Nephron progenitor cell (in vitro differentiated cells): ENCODE data around the gene DOCK11.

Experiments used
- DNase-seq: peaks from one replicate; pipeline ENCODE4 v3.0.0; 2021
- H3K27ac Mint-ChIP-seq: 2 replicates; pipeline ENCODE4 v1.8.0; 2021; ENCODE audit warnings: mild to moderate bottlenecking, moderate library complexity, mixed read lengths
- H3K27me3 Mint-ChIP-seq: 2 replicates; pipeline ENCODE4 v1.8.0; 2021; ENCODE audit warnings: mild to moderate bottlenecking, low read depth, mixed read lengths; ENCODE audit not compliant: poor library complexity
- H3K36me3 Mint-ChIP-seq: 2 replicates; pipeline ENCODE4 v1.8.0; 2021; ENCODE audit warnings: low read depth, mixed read lengths
- H3K4me1 Mint-ChIP-seq: 2 replicates; pipeline ENCODE4 v1.8.0; 2021; ENCODE audit warnings: mixed read lengths
- H3K4me3 Mint-ChIP-seq: 2 replicates; pipeline ENCODE4 v1.8.0; 2021; ENCODE audit warnings: mild to moderate bottlenecking, moderate library complexity, mixed read lengths
- H3K9me3 Mint-ChIP-seq: 2 replicates; pipeline ENCODE4 v1.8.0; 2021; ENCODE audit warnings: mild to moderate bottlenecking, moderate library complexity, mixed read lengths
- TF ChIP-seq, protein P1 (sequence below): fragments of 200-600 bp; sonication (generic); IDR thresholded peaks from 2 replicates; pipeline ENCODE4 v1.5.0; 2021; ENCODE audit warnings: antibody characterized with exemption

DOCK11 gene

DNA sequence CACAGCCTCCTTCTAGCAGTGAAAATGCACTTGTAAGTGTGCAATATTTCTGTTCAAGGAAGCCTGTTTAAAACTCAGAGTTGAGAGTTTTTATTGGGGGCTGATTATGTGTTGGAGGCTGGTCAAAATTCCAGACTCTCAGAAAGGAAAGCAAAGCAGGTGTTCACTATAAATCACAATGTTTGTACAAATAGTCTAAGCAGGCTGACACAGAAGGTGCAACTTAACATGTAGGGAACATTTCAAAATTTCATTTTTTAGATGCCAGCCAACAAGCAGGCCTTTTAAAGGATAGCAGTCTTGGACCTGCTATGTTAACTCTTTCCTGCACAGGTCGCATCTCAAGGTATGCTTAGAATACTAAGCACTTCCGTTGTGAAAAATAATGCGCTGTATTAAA is 119.5 kb downstream of the DOCK11 start:
- Mint-ChIP-seq H3K4me1 (no peaks in the 10 kb centered on the region), H3K27me3 (no peaks in the 10 kb centered on the region), H3K36me3 (peaks cover 18% of the 10 kb centered on the region), H3K27ac (peak overlapping the region; percentile 29), H3K4me3 (no peak overlapping the region), H3K9me3 (peaks cover 6% of the 10 kb centered on the region)
- DNase-seq = no peak
- TF ChIP-seq, protein P1, sequence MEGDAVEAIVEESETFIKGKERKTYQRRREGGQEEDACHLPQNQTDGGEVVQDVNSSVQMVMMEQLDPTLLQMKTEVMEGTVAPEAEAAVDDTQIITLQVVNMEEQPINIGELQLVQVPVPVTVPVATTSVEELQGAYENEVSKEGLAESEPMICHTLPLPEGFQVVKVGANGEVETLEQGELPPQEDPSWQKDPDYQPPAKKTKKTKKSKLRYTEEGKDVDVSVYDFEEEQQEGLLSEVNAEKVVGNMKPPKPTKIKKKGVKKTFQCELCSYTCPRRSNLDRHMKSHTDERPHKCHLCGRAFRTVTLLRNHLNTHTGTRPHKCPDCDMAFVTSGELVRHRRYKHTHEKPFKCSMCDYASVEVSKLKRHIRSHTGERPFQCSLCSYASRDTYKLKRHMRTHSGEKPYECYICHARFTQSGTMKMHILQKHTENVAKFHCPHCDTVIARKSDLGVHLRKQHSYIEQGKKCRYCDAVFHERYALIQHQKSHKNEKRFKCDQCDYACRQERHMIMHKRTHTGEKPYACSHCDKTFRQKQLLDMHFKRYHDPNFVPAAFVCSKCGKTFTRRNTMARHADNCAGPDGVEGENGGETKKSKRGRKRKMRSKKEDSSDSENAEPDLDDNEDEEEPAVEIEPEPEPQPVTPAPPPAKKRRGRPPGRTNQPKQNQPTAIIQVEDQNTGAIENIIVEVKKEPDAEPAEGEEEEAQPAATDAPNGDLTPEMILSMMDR = no peak

DNA sequence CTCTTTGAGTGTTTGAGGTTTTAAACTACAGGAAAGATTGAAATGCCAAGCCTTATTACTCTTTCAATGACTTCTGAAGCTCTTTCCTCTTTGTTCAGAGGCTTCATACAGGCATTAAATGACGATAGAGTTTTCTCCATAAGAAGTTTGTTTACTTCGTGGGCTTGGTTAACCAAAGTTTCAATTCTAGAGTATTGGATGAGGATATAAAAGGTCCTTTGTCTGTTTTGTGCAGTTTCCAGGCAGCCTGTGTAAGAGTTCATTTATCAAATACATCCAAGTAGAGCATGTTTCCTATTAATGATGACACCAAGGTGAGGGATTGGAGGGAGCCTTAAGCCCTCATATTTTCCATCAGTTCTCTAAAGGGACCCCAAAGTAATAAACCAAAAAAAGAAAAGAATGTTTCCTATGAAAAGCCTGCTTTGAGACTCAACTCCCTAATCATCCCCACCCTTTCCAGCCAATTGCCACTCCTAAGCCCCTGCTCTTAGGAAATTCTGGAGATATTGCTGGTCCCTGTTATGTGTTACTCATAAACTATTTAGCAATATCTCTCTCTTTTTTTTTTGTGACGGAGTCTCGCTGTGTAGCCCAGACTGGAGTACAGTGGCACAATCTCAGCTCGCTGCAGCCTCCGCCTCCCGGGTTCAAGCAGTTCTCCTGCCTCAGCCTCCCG is 125.6 kb downstream of the DOCK11 start:
- Mint-ChIP-seq H3K27ac (no peak overlapping the region), H3K36me3 (no peaks in the 10 kb centered on the region), H3K27me3 (no peaks in the 10 kb centered on the region), H3K9me3 (peaks cover 11% of the 10 kb centered on the region), H3K4me3 (no peak overlapping the region), H3K4me1 (no peaks in the 10 kb centered on the region)
- DNase-seq = no peak
- TF ChIP-seq, protein P1 = no peak

DNA sequence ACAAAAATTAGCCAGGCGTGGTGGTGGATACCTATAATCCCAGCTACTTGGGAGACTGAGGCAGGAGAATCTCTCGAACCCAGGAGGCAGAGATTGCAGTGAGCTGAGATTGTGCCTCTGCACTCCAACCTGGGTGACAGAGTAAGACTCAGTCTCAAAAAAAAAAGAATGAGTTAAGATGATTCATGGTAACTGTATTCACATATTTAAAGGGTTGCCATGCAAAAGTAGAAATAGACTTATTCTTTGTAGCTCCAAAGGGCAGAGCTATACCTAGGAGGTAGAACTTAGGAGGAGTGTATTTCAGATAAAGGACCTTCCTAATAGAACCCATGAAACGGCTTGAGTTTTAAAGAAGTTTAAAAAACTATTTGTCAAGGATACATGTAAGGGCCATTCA is 127.4 kb downstream of the DOCK11 start:
- Mint-ChIP-seq H3K4me3 (no peak overlapping the region), H3K36me3 (peaks cover 3% of the 10 kb centered on the region), H3K27ac (no peak overlapping the region), H3K4me1 (no peaks in the 10 kb centered on the region), H3K9me3 (peaks cover 19% of the 10 kb centered on the region), H3K27me3 (no peaks in the 10 kb centered on the region)
- DNase-seq = no peak
- TF ChIP-seq, protein P1 = no peak

DNA sequence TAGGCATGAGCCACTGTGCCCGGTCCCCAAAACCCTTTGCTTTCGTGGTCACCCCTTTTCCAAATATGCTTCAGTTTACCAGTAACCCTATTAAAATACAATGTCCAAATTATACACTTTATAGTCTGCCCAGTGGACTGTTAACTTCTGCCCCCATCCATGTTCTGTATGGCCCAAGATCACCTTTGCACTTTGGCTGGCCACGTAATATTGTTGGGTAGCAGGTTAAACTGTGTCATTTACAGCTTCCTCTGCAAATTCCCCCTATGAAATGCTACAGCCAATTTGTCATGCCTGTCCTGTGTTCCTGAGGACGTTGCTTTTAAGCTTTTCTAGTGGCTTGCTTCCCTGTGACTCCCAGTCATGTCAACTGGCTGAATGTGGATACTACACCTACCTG is 130.7 kb downstream of the DOCK11 start:
- no peak overlapping the region for H3K4me3 Mint-ChIP-seq
- TF ChIP-seq, protein P1 = no peak
- H3K27me3 Mint-ChIP-seq = no peaks in the 10 kb centered on the region
- peaks cover 13% of the 10 kb centered on the region for H3K36me3 Mint-ChIP-seq
- H3K27ac Mint-ChIP-seq = no peak overlapping the region
- peaks cover 17% of the 10 kb centered on the region for H3K9me3 Mint-ChIP-seq
- no peaks in the 10 kb centered on the region for H3K4me1 Mint-ChIP-seq
- DNase-seq = no peak

DNA sequence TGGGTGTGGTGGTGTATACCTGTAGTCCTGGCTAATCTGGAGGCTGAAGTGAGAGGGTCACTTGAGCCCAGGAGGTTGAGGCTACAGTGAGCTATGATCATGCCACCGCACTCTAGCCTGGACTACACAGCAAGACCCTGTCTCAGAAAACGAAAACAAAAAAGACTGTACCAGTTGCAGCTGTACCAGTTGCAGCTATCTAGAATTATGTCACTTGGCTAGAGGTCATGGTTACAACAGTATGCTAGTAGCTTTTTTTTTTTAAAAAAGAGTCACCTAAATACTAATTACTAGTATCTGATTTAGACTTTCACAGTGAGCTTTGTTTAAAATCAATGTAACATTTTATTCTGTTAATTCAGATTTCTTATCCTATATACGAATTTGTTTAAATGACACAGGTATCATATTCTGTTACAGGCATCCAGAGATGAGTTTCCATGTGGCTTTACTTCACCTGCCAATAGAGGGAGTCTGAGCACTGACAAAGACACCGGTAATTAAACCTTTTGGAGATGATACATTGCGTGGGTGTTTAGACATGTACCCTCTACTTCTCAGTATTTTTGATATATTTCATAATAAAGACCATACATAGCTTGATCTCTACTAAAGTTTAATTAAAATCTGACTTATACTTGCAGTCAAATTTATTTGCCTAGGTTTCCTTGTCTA is 131.6 kb downstream of the DOCK11 start:
- no peak overlapping the region for H3K27ac Mint-ChIP-seq

More for the DNA sequence above, 131.6 kb downstream of the DOCK11 start:
- TF ChIP-seq, protein P1 = peak; percentile 16
- Mint-ChIP-seq H3K36me3 (peaks cover 21% of the 10 kb centered on the region), H3K4me1 (no peaks in the 10 kb centered on the region), H3K4me3 (no peak overlapping the region), H3K9me3 (peaks cover 19% of the 10 kb centered on the region), H3K27me3 (no peaks in the 10 kb centered on the region)
- no peak for DNase-seq
